Panc1 (cell line): ENCODE results near the gene ADCY2. TPM values are rescaled to one million over a fixed set of nuclear protein-coding genes. Genes with fewer than 3 reads are reported as not detected.

ENCODE experiments used
- ATAC-seq: fragments of 200-7000 bp; cut with Tn5 transposase; 2 replicates; pipeline ENCODE4 v1.9.1; 2020; ENCODE audit warnings: mild to moderate bottlenecking, moderate library complexity
- BruUV-seq: library from RNA; stranded (reverse); fragments of 400-500 nt; replicated peaks from 2 replicates; lab custom pipeline; 2021; lab: Mats Ljungman, UMichigan
- CTCF ChIA-PET: fragments of 300-600 bp; sonication (Branson Sonifier 250); formaldehyde crosslinking; loops from one replicate; lab custom pipeline; 2022; ENCODE audit warnings: antibody characterized with exemption; lab: Charles Lee
- POLR2A ChIA-PET: fragments of 300-600 bp; sonication (Branson Sonifier 250); formaldehyde crosslinking; loops from one replicate; lab custom pipeline; 2022; ENCODE audit warnings: antibody characterized with exemption; lab: Charles Lee
- DNase-seq: peaks from one replicate; pipeline ENCODE4 v3.0.0-alpha.2; 2010; ENCODE audit warnings: low read depth, low spot score
- H3K27ac ChIP-seq: 2 replicates; pipeline ENCODE4 v1.5.1; 2011; ENCODE audit warnings: mild to moderate bottlenecking, low read length, inconsistent platforms
- H3K27me3 ChIP-seq: fragments of 200-500 bp; sonication (Bioruptor generic); 2 replicates; pipeline ENCODE4 v1.6.0; 2014; ENCODE audit warnings: low read length, inconsistent platforms; ENCODE audit not compliant: control insufficient read depth, insufficient read depth
- H3K36me3 ChIP-seq: fragments of 200-500 bp; sonication (Bioruptor generic); 2 replicates; pipeline ENCODE4 v1.5.1; 2014; ENCODE audit warnings: inconsistent platforms, mild to moderate bottlenecking, low read length, moderate library complexity; ENCODE audit not compliant: control insufficient read depth, insufficient read depth
- H3K4me1 ChIP-seq: 2 replicates; pipeline ENCODE4 v1.5.1; 2011; ENCODE audit warnings: inconsistent platforms, mild to moderate bottlenecking, low read length, moderate library complexity; ENCODE audit not compliant: control insufficient read depth, insufficient read depth
- H3K4me3 ChIP-seq, 2 experiments: 2 replicates each; pipeline ENCODE4 v1.5.1; 2011 to 2012; ENCODE audit warnings: low read depth in 2 of 2, low read length in 2 of 2, mild to moderate bottlenecking in 2 of 2, inconsistent platforms in 1 of 2, moderate library complexity in 1 of 2
- H3K9me3 ChIP-seq: fragments of 200-500 bp; sonication (Bioruptor generic); 2 replicates; pipeline ENCODE4 v1.5.1; 2014; ENCODE audit warnings: low read depth, mild to moderate bottlenecking, inconsistent platforms, low read length, moderate library complexity; ENCODE audit not compliant: control insufficient read depth, insufficient read depth
- POLR2AphosphoS5 ChIP-seq: IDR thresholded peaks from 2 replicates; pipeline ENCODE4 v1.6.1; 2012; ENCODE audit warnings: mild to moderate bottlenecking, low read depth, low read length, moderate library complexity
- SIN3A ChIP-seq: IDR thresholded peaks from 2 replicates; pipeline ENCODE4 v1.6.1; 2012; ENCODE audit warnings: low read depth, mild to moderate bottlenecking, low read length, moderate library complexity, borderline replicate concordance; ENCODE audit not compliant: insufficient read depth
- TCF7L2 ChIP-seq: IDR thresholded peaks from 2 replicates; pipeline ENCODE4 v1.6.1; 2011; ENCODE audit warnings: mild to moderate bottlenecking, low read depth, low read length, inconsistent platforms
- in situ Hi-C: cut with HindIII; loops from 2 replicates; pipeline ENCODE4 v1.10.0; 2016; ENCODE audit warnings: low sequenced_read_pairs, low pct_unique_long_range_greater_than_20kb
- intact Hi-C: fragments of 100-400 bp; cut with micrococcal nuclease; formaldehyde crosslinking; loops from one replicate; pipeline ENCODE4 v1.10.0; 2022; ENCODE audit not compliant: unreplicated experiment
- total RNA-seq: library from RNA; stranded (reverse); gene quantifications from one replicate; pipeline ENCODE4 v1.2.1, GENCODE V29; 2021; ENCODE audit not compliant: unreplicated experiment
- TF ChIP-seq, protein P1 (sequence below): fragments of 450-650 bp; IDR thresholded peaks from 2 replicates; pipeline ENCODE4 v1.5.1; 2017; ENCODE audit warnings: mild to moderate bottlenecking
- TF ChIP-seq, protein P2 (sequence below), 2 experiments: IDR thresholded peaks; 2 replicates each; pipeline ENCODE4 v1.6.1; 2011 to 2012; ENCODE audit warnings: low read depth in 2 of 2, control low read depth in 1 of 2, low read length in 1 of 2, mild to moderate bottlenecking in 1 of 2, moderate library complexity in 1 of 2; ENCODE audit not compliant: insufficient read depth in 1 of 2

The ADCY2 gene
- total RNA-seq, 1 experiment from 2014 or later, result 0.13 TPM

DNA sequence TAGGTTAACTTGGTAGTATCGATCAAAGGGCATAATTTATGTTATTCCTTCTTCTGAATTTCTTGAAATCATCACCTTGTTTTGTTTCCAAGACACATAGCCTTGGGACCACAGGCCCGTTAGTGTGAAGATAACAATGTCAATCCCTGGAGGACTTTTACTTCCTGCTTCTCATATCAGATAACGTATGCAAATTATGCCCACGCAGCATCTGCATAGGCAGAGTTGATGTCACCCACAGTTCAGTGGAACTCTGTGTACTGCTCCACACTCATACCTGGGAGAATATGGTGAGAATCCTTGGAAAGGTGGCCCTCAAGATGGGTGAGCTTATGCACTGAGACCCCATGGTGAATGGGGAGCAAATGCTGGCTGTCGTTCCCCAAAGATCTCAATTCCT is 360.0 kb downstream of the ADCY2 start:
- Histone ChIP-seq H3K36me3 (no peaks in the 10 kb centered on the region), H3K27me3 (peaks cover 21% of the 10 kb centered on the region), H3K9me3 (no peaks in the 10 kb centered on the region), H3K27ac (no peak overlapping the region), H3K4me3 (no peak overlapping the region), H3K4me1 (no peaks in the 10 kb centered on the region)
- intact Hi-C loops (no loop called here), in situ Hi-C loops (no loop called here)
- DNase-seq (no peak), ATAC-seq (no peak)
- TF ChIP-seq POLR2AphosphoS5 (no peak), TCF7L2 (no peak), SIN3A (no peak)
- TF ChIP-seq, protein P1, sequence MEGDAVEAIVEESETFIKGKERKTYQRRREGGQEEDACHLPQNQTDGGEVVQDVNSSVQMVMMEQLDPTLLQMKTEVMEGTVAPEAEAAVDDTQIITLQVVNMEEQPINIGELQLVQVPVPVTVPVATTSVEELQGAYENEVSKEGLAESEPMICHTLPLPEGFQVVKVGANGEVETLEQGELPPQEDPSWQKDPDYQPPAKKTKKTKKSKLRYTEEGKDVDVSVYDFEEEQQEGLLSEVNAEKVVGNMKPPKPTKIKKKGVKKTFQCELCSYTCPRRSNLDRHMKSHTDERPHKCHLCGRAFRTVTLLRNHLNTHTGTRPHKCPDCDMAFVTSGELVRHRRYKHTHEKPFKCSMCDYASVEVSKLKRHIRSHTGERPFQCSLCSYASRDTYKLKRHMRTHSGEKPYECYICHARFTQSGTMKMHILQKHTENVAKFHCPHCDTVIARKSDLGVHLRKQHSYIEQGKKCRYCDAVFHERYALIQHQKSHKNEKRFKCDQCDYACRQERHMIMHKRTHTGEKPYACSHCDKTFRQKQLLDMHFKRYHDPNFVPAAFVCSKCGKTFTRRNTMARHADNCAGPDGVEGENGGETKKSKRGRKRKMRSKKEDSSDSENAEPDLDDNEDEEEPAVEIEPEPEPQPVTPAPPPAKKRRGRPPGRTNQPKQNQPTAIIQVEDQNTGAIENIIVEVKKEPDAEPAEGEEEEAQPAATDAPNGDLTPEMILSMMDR, result no peak
- TF ChIP-seq, protein P2, sequence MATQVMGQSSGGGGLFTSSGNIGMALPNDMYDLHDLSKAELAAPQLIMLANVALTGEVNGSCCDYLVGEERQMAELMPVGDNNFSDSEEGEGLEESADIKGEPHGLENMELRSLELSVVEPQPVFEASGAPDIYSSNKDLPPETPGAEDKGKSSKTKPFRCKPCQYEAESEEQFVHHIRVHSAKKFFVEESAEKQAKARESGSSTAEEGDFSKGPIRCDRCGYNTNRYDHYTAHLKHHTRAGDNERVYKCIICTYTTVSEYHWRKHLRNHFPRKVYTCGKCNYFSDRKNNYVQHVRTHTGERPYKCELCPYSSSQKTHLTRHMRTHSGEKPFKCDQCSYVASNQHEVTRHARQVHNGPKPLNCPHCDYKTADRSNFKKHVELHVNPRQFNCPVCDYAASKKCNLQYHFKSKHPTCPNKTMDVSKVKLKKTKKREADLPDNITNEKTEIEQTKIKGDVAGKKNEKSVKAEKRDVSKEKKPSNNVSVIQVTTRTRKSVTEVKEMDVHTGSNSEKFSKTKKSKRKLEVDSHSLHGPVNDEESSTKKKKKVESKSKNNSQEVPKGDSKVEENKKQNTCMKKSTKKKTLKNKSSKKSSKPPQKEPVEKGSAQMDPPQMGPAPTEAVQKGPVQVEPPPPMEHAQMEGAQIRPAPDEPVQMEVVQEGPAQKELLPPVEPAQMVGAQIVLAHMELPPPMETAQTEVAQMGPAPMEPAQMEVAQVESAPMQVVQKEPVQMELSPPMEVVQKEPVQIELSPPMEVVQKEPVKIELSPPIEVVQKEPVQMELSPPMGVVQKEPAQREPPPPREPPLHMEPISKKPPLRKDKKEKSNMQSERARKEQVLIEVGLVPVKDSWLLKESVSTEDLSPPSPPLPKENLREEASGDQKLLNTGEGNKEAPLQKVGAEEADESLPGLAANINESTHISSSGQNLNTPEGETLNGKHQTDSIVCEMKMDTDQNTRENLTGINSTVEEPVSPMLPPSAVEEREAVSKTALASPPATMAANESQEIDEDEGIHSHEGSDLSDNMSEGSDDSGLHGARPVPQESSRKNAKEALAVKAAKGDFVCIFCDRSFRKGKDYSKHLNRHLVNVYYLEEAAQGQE (IDR thresholded peaks at IDR 0.05; ENCODE audit: insufficient read depth in 1 of 2, low read depth in 2 of 2, low read length in 1 of 2), result no peak
- ChIA-PET CTCF (interaction anchor here (0.6 kb wide), 1 partner anchor 854 kb away, joined by 4 read pairs; no protein-coding TSS in a partner anchor), POLR2A (interaction anchor here (0.7 kb wide), 1 partner anchor 14 kb away, joined by 3 read pairs; no protein-coding TSS in a partner anchor)
- no TSS peak for BruUV-seq

DNA sequence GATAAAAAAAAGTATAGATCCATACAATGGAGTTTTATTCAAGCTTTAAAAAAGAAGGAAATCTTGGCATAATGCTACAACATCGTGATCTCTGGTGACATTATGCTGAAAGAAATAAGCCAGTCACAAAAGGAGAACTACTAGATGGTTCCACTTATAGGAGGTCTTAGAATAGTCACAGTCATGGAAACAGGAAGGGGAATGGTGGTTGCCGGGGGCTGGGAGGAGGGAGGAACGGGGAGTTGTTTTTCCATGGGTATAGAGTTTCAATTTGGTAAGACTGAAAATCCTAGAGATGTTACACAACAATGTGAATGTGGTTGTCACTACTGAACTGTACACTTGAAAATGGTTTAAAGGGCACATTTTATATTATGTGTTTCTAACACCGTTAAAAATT is 360.5 kb downstream of the ADCY2 start:
- DNase-seq, result no peak
- Histone ChIP-seq H3K36me3 (no peaks in the 10 kb centered on the region), H3K27me3 (peaks cover 21% of the 10 kb centered on the region), H3K4me3 (no peak overlapping the region), H3K9me3 (no peaks in the 10 kb centered on the region), H3K27ac (no peak overlapping the region), H3K4me1 (no peaks in the 10 kb centered on the region)
- no peak for TF ChIP-seq POLR2AphosphoS5
- no peak for TF ChIP-seq TCF7L2
- TF ChIP-seq, protein P2 (IDR thresholded peaks at IDR 0.05; ENCODE audit: insufficient read depth in 1 of 2, low read depth in 2 of 2, low read length in 1 of 2), result no peak
- no peak for TF ChIP-seq SIN3A
- TF ChIP-seq, protein P1, result no peak
- ChIA-PET CTCF (no interaction called here), POLR2A (interaction anchor here (0.7 kb wide), 1 partner anchor 14 kb away, joined by 3 read pairs; no protein-coding TSS in a partner anchor)
- BruUV-seq, result no TSS peak
- intact Hi-C loops (no loop called here), in situ Hi-C loops (no loop called here)
- no peak for ATAC-seq
